ENCODE results near the gene BRSK2. TPM values are rescaled to one million over a fixed set of nuclear protein-coding genes. Genes with fewer than 3 reads are reported as not detected.

The BRSK2 gene
- total and polyA plus RNA-seq, 12 donors = 0.13 to 2.3 (median 0.44) TPM; not detected in 1

GRCh38 chr11:1437500-1437899 is 47.8 kb downstream of the BRSK2 start:
- intact Hi-C loops (cut with DNase I) = no loop called here
- WGBS, 2 donors = 20% methylated on average over 6 of the region's 6 CpGs
- H3K27me3 ChIP-seq = peaks cover 0 to 18% (median 0%) of the 10 kb centered on the region in 7 donors
- no peaks in the 10 kb centered on the region for H3K9me3 ChIP-seq
- H3K27ac ChIP-seq = peak overlapping the region in 1 of 10 donors; percentile 39
- peaks cover 4 to 32% (median 19%) of the 10 kb centered on the region in 9 donors for H3K4me1 ChIP-seq
- no peak overlapping the region for H3K4me3 ChIP-seq
- peak; percentile 91 to 98 (median 96) for ATAC-seq
- H3K36me3 ChIP-seq = no peaks in the 10 kb centered on the region
- TF ChIP-seq, protein P1, sequence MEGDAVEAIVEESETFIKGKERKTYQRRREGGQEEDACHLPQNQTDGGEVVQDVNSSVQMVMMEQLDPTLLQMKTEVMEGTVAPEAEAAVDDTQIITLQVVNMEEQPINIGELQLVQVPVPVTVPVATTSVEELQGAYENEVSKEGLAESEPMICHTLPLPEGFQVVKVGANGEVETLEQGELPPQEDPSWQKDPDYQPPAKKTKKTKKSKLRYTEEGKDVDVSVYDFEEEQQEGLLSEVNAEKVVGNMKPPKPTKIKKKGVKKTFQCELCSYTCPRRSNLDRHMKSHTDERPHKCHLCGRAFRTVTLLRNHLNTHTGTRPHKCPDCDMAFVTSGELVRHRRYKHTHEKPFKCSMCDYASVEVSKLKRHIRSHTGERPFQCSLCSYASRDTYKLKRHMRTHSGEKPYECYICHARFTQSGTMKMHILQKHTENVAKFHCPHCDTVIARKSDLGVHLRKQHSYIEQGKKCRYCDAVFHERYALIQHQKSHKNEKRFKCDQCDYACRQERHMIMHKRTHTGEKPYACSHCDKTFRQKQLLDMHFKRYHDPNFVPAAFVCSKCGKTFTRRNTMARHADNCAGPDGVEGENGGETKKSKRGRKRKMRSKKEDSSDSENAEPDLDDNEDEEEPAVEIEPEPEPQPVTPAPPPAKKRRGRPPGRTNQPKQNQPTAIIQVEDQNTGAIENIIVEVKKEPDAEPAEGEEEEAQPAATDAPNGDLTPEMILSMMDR (IDR thresholded peaks at IDR 0.05) = no peak
- peak; percentile 69 to 71 for DNase-seq

GRCh38 chr11:1438261-1438966 is 48.7 kb downstream of the BRSK2 start:
- Histone ChIP-seq H3K27ac (no peak overlapping the region), H3K9me3 (no peaks in the 10 kb centered on the region), H3K4me1 (peaks cover 4 to 32% (median 19%) of the 10 kb centered on the region in 9 donors), H3K4me3 (no peak overlapping the region), H3K36me3 (no peaks in the 10 kb centered on the region), H3K27me3 (peaks cover 0 to 23% (median 0%) of the 10 kb centered on the region in 7 donors)
- intact Hi-C loops (cut with DNase I) = no loop called here
- TF ChIP-seq, protein P1 (IDR thresholded peaks at IDR 0.05) = no peak
- no peak for DNase-seq
- WGBS, 2 donors = 60% methylated on average over 19 of the region's 19 CpGs
- peak in 6 of 8 donors; percentile 16 to 48 (median 28) for ATAC-seq

DNA sequence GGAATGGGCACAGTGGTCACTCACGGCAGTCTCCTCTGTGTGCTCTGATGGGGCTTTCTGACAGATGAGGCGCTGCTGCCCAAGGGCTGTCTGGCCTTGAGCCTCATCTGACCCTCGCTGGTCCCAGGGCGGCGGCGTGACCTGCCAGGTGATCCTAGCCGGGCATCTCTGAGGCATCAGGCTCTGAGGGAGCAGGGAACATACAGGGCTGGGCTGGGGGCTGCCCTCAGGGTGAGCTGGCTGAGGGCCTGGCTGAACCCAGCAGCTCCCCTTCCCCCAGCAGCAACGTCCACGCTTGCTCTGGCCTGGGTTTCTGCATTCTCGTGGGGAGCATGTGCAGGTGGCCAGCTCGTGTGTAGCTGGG is 49.2 kb downstream of the BRSK2 start:
- Histone ChIP-seq H3K4me1 (peaks cover 4 to 32% (median 19%) of the 10 kb centered on the region in 9 donors), H3K36me3 (no peaks in the 10 kb centered on the region), H3K4me3 (no peak overlapping the region), H3K27me3 (peaks cover 0 to 27% (median 1%) of the 10 kb centered on the region in 7 donors), H3K27ac (no peak overlapping the region), H3K9me3 (no peaks in the 10 kb centered on the region)
- 68 to 69% methylated on average over 11 of the region's 11 CpGs for WGBS, 2 donors
- DNase-seq (no peak), ATAC-seq (no peak)
- TF ChIP-seq, protein P1 (IDR thresholded peaks at IDR 0.05) = no peak
- intact Hi-C loops (cut with DNase I) = no loop called here

DNA sequence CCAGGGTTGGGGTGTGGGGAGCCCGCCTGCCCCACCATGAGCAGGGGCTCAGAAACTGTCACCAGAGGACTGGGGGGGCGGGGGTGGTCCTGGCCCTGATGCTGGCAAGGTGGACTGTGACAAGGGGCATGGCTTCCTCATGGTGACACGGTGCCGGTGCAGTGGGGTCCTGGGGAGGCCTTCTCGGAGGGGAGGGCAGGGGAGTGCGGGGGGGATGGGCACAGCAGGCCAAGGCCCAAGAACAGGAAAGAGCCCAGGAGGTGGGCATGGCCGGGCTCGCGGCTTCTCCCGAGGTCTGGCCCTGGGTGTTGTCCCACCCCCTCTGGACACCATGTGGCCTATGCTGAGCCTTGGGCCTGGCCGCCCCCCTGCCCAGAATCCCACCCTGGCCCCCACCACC is 49.6 kb downstream of the BRSK2 start:
- TF ChIP-seq, protein P1 (IDR thresholded peaks at IDR 0.05) = no peak
- Histone ChIP-seq H3K4me3 (no peak overlapping the region), H3K4me1 (peaks cover 4 to 32% (median 19%) of the 10 kb centered on the region in 9 donors), H3K9me3 (no peaks in the 10 kb centered on the region), H3K27me3 (peaks cover 0 to 31% (median 4%) of the 10 kb centered on the region in 7 donors), H3K36me3 (no peaks in the 10 kb centered on the region), H3K27ac (no peak overlapping the region)
- DNase-seq (no peak), ATAC-seq (no peak)
- intact Hi-C loops (cut with DNase I) = no loop called here
- whole genome bisulfite sequencing, 2 donors = 76 to 78% methylated on average over 10 to 11 of the region's 11 CpGs

Data from heart right ventricle (tissue), 16 donors.